Mammary epithelial cell (primary cell): Measurements from ENCODE around the gene TSPAN10.

Source experiments
- CTCF ChIP-seq, 2 donors: IDR thresholded peaks in 1 of 2; conservative IDR thresholded peaks in 1 of 2; 2 replicates each; pipeline ENCODE4 v1.5.1; 2011 to 2012; ENCODE audit warnings: inconsistent platforms in 2 of 2, low read length in 2 of 2, mild to moderate bottlenecking in 2 of 2, control low read depth in 1 of 2, low read depth in 1 of 2; ENCODE audit not compliant: insufficient read depth in 1 of 2; ENCODE audit errors: extremely low read depth in 1 of 2
- EZH2 ChIP-seq: IDR thresholded peaks from 2 replicates; pipeline ENCODE4 v1.6.1; 2012; ENCODE audit warnings: low read length, inconsistent platforms, borderline replicate concordance

DNA sequence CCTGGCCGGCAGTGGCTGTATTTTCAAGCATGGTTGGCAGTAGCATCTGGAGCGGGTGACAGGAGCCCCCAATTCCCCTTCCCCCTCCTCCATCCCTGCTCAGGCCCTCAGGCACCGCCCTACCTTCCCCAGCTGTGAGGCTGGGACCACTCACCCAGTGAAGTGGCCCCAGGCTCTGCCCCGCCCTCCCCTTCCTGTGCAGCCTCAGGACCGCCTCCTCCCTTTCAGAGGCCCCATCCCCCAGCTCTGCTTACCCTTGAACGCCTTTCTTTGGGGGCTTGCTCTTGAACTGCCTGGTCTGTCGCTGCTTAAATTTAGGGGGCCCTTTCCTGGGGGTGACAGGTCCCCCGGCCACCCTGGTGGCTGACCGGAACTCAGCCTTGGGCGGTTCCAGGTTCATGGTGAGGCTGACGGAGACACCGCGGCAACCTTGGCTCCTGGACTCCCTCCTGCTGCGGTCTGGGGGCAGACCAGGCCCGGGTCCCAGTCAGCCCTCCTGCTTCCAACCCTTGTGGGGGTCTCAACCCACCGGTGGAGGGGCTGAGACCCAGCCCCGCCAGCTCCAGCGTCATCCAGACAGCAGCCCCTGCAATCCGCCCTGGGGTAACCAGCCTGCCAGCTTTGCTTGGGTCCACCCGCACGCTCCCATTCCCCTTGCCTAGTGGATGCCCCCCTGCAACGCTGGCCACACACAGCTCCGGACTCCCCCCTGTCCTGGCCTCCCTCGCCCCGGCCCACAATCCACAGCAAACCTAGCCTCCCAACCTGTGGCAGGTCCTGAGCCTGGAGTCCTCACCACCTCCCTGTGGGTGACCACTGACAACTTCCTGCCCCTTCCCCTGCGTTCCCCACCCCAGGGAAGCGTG, 16.1 kb downstream of the TSPAN10 start:
- TF ChIP-seq CTCF (conservative IDR thresholded peaks at IDR 0.05 in 1 of 2, IDR thresholded peaks at IDR 0.05 in 1 of 2; ENCODE audit: extremely low read depth in 1 of 2, insufficient read depth in 1 of 2, low read depth in 1 of 2, low read length in 2 of 2) = no peak
- TF ChIP-seq EZH2 = no peak
